Measurements from ENCODE around the gene TPK1. TPM values are rescaled to one million over a fixed set of nuclear protein-coding genes. Genes with fewer than 3 reads are reported as not detected.

Gene TPK1
- total and polyA plus RNA-seq, 3 donors from 2014 or later: 10.9 to 17.2 (median 12.6) TPM

GRCh38 chr7:144474363-144474762 is 361.5 kb downstream of the TPK1 start:
- Histone ChIP-seq H3K36me3 (ENCODE audit: low read depth, missing control alignments) (no peaks in the 10 kb centered on the region), H3K27ac (no peak overlapping the region), H3K4me3 (no peak overlapping the region), H3K9me3 (no peaks in the 10 kb centered on the region), H3K27me3 (no peaks in the 10 kb centered on the region), H3K4me1 (no peaks in the 10 kb centered on the region)
- DNase-seq: no peak
- TF ChIP-seq POLR2A (IDR thresholded peaks at IDR 0.05) (no peak), CTCF (IDR thresholded peaks at IDR 0.05) (no peak)
- WGBS, 2 donors: 91 to 98% methylated on average over 1 of the region's 1 CpG
- intact Hi-C loops (cut with DNase I; ENCODE audit: low total_unique reads): no loop called here

DNA sequence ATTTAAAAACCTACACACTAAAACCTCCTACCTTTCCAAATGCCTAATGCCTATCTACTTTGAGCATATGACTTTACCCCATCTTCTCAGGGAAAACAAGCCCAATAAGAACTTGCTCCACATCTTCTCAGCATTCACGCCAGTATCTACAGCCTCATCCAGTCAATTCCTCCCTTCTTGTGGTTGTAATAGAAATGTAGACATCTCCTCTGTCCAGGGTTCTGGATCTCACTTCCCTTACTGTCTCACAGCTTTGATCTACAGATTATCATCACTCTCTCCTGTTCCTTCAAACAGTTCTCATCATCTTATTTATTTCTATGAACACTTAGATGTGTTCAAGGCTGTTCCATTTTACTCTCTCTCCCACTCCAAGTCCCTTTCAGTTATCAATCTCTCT is 361.9 kb downstream of the TPK1 start:
- no peaks in the 10 kb centered on the region for H3K36me3 ChIP-seq (ENCODE audit: low read depth, missing control alignments)
- no peak for TF ChIP-seq CTCF (IDR thresholded peaks at IDR 0.05)
- no peak for TF ChIP-seq POLR2A (IDR thresholded peaks at IDR 0.05)
- DNase-seq: no peak
- intact Hi-C loops (cut with DNase I; ENCODE audit: low total_unique reads): no loop called here
- no peak overlapping the region for H3K27ac ChIP-seq
- WGBS, 2 donors: 83 to 97% methylated on average over 1 of the region's 1 CpG
- H3K27me3 ChIP-seq: no peaks in the 10 kb centered on the region
- H3K4me1 ChIP-seq: no peaks in the 10 kb centered on the region
- no peak overlapping the region for H3K4me3 ChIP-seq
- H3K9me3 ChIP-seq: no peaks in the 10 kb centered on the region

DNA sequence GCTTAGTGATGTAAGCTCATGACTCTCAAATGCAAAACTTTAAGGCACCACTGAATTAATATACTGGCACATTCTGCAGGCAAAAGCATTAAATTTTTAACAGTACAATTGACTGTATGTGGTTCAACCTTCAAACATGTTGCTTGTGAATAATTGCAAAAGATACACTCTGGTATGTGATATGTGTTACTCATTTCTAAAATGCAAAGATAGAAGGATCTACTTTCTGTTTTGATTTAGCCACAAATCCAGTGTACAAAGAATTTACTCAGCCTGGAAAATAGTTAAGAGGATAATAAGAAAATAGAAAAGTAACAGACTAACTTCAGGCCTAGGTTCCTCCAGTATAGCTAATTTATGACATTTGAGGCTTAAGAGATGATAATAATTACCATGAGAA is 365.8 kb downstream of the TPK1 start:
- no peak for DNase-seq
- no peak overlapping the region for H3K4me3 ChIP-seq
- H3K27me3 ChIP-seq: no peaks in the 10 kb centered on the region
- intact Hi-C loops (cut with DNase I; ENCODE audit: low total_unique reads): no loop called here
- no peaks in the 10 kb centered on the region for H3K4me1 ChIP-seq
- no peaks in the 10 kb centered on the region for H3K36me3 ChIP-seq (ENCODE audit: low read depth, missing control alignments)
- TF ChIP-seq CTCF (IDR thresholded peaks at IDR 0.05): no peak
- TF ChIP-seq POLR2A (IDR thresholded peaks at IDR 0.05): no peak
- H3K27ac ChIP-seq: no peak overlapping the region
- H3K9me3 ChIP-seq: no peaks in the 10 kb centered on the region

DNA sequence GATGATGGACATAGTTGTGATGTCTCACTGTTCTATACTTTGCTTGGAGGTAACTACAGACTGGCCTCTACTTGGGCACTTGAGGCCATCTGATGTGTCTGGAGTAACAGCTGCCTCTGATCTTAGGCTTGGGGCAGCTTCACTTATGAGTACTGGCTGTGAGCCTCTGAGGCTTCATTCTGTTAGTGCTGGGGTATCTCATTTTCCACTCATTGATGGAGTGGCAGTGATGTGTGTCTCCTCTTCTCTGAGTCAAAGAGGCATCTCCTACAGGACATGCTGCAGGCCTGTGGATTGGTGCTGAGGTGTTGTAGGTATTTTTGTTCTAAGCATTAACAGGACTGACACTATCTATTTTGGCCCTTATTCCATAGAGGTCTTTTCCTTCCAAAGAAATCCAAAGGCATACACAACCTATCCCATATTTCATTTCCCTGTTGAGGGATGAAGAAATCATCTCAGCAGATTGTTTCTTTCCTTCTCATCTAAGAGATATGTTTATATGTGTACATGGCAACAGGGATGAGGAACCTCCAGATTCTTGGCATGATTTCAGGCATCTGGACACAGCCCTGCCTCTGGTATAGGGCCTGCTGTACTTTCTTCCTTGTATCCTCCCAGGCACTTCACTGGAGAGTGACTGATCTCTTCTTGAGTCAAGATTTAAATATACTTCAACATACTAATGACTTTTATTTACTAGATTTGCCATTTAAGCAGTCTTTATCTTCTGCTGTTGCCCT is 366.7 kb downstream of the TPK1 start:
- Histone ChIP-seq H3K4me1 (no peaks in the 10 kb centered on the region), H3K36me3 (ENCODE audit: low read depth, missing control alignments) (no peaks in the 10 kb centered on the region), H3K27ac (no peak overlapping the region), H3K9me3 (no peaks in the 10 kb centered on the region), H3K27me3 (no peaks in the 10 kb centered on the region), H3K4me3 (no peak overlapping the region)
- DNase-seq: no peak
- intact Hi-C loops (cut with DNase I; ENCODE audit: low total_unique reads): no loop called here
- TF ChIP-seq CTCF (IDR thresholded peaks at IDR 0.05): no peak
- no peak for TF ChIP-seq POLR2A (IDR thresholded peaks at IDR 0.05)

DNA sequence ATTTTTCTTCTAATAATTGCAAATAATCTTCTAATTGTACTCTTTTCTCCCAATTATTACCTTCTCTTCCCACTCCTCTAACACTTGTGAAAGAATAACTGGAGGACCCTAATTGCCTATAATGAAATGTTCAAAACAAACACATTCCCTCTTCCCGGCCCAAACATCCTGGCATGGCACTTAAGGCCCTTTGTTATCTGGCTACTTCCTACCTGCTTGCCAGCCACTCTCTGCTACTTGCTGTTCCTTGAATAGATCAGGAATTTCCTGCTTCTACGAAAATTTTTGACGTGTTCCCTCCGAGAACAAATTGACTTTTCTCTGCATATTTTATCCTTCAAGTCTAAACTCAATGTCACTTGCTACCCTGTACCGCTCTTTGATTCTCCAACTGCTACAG is 376.2 kb downstream of the TPK1 start:
- intact Hi-C loops (cut with DNase I; ENCODE audit: low total_unique reads): no loop called here
- DNase-seq: no peak
- no peak for TF ChIP-seq CTCF (IDR thresholded peaks at IDR 0.05)
- no peak for TF ChIP-seq POLR2A (IDR thresholded peaks at IDR 0.05)
- Histone ChIP-seq H3K27ac (no peak overlapping the region), H3K9me3 (no peaks in the 10 kb centered on the region), H3K36me3 (ENCODE audit: low read depth, missing control alignments) (no peaks in the 10 kb centered on the region), H3K4me1 (no peaks in the 10 kb centered on the region), H3K4me3 (no peak overlapping the region), H3K27me3 (no peaks in the 10 kb centered on the region)
- 80 to 81% methylated on average over 5 of the region's 5 CpGs for WGBS, 2 donors
